H1 (cell line): Measurements from ENCODE around the gene DMGDH. TPM values are rescaled to one million over a fixed set of nuclear protein-coding genes. Genes with fewer than 3 reads are reported as not detected.

ENCODE experiments used
- CHD7 ChIP-seq: fragments of 300-600 bp; sonication (generic); IDR thresholded peaks from 2 replicates; pipeline ENCODE4 v1.7.1; 2012; ENCODE audit warnings: low read length, moderate library complexity, mild to moderate bottlenecking, inconsistent platforms; ENCODE audit not compliant: insufficient replicate concordance
- SUZ12 ChIP-seq: fragments of 200-600 bp; sonication (generic); IDR thresholded peaks from 2 replicates; pipeline ENCODE4 v1.6.1; 2012; ENCODE audit warnings: mild to moderate bottlenecking, inconsistent platforms, low read length, moderate library complexity, mixed read lengths
- polyA plus RNA-seq, 7 experiments: library from polyadenylated mRNA; depleted of rRNA in 3 of 7; stranded (reverse) in 5 of 7; unstranded in 2 of 7; fragments of >200 nt in 5 of 7; fragments of 200-250 nt in 2 of 7; gene quantifications; 1 replicate in 5 of 7; 2 replicates in 1 of 7; 4 replicates in 1 of 7; pipeline versions ENCODE4 v1.2.1 to v1.2.3, GENCODE V29; 2011 to 2013; ENCODE audit warnings: missing spikeins in 2 of 7, mixed read lengths in 2 of 7
- total RNA-seq: library from RNA; stranded (reverse); fragmentation: NEBNext Ultra II Directional; extraction: Animal tissue kit (Norgen Biotek cat#: 25700); gene quantifications from 2 replicates; pipeline ENCODE4 v1.2.1, GENCODE V29; 2021

DMGDH gene
- total and polyA plus RNA-seq, 2 of the 8 experiments (the other 6 are each of a cell fraction or from before 2014, with no cell fraction given): 0.15 TPM; not detected in 1

DNA sequence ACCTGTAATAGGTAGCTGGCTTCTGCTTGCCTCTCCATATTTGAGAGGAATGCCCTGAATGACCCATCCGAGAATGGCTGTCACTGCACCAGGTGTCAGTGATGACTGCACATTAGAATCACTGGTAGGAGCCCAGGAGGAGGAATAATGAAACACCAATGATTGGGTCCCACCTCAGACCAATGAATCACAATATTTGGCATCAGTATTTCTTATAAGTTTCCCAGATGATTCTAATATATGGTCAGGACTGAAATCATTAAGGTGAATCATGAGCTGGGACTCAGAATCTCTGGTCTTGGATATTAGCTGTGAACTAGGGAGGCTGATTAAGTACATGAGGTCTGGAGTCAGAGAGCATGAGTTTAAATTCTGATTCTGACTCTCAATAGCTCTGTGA, 107.7 kb downstream of the DMGDH start (continued):
- TF ChIP-seq CHD7 (no peak), SUZ12 (no peak)
